Skin of body (tissue), 2 donors: ENCODE data around the gene RNU7-1. TPM values are rescaled to one million over a fixed set of nuclear protein-coding genes. Genes with fewer than 3 reads are reported as not detected.
A peak's percentile ranks its signal among the peaks of the same experiment; 100 is the strongest.

ENCODE experiments used
- DNase-seq: peaks from one replicate; lab custom pipeline; 2025; lab: John Stamatoyannopoulos, UW
- total RNA-seq: library from RNA; depleted of rRNA; stranded (reverse); fragments of >200 nt; gene quantifications from one replicate; pipeline ENCODE4 v1.2.3, GENCODE V29; 2014

The RNU7-1 gene
- total RNA-seq, 1 donor from 2014 or later, result not detected

DNA sequence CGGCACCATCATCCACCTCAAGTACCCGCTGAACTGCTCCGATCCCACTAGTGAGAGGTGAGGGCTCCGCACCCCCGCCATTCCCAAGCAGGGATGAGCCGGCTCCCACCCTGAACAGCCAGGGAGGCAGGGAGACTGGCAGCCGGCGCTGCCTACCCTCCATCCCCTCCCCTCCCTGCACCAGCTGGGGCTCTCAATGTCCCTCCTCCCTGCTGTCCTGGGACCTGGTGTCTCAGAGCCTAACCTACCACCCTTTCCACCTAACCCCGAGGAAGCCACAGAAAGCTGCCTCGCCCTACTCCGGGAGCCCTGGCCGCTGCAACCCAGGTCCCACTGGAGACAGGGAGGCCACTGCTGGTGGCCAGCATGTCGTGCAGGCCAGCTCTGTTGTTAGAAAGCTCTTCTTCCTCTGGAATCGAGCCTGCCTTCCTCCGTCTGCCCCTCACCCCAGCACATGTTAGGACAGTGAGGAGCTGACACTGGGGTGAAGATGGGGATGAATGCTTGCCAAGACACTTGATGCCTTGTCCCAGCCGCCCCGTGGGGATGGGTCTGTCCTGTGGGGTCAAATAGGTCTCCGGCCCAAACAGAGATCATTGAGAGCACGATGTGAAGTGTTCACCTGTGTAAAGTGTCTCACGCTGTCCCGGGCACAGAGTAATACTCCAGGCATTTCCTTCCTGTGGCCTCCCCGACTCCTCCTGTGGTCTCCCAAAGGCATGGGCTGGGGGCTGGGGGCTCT is 8.7 kb downstream of the RNU7-1 start:
- no peak for DNase-seq

DNA sequence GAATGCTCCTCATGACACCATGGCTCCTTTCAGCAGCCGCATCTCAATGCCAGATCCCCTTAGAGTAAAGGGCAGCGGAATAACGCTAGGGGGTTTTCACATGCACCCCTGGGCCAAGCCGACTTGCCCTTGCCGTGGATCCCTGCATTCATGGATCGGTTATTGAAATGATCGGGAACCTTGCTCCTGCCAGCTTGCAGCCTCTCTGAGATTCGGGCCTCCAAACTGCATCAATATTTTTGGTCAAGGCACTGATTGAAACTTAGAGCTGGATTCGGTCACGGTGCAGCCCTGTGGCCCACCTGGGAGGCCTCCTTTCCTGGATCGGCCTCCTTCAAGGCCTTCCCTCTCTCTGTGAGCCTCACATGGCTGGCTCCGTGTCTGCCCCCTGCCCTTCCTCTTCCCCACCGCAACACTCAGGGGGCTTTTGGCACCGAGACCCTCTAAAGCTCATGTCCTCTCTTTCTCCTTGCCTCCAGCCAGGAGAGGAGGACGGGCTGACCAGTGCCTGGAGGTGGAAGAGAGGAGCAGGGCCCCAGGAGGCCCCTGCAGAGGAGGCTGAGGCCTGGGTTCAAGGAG is 9.3 kb downstream of the RNU7-1 start:
- no peak for DNase-seq

DNA sequence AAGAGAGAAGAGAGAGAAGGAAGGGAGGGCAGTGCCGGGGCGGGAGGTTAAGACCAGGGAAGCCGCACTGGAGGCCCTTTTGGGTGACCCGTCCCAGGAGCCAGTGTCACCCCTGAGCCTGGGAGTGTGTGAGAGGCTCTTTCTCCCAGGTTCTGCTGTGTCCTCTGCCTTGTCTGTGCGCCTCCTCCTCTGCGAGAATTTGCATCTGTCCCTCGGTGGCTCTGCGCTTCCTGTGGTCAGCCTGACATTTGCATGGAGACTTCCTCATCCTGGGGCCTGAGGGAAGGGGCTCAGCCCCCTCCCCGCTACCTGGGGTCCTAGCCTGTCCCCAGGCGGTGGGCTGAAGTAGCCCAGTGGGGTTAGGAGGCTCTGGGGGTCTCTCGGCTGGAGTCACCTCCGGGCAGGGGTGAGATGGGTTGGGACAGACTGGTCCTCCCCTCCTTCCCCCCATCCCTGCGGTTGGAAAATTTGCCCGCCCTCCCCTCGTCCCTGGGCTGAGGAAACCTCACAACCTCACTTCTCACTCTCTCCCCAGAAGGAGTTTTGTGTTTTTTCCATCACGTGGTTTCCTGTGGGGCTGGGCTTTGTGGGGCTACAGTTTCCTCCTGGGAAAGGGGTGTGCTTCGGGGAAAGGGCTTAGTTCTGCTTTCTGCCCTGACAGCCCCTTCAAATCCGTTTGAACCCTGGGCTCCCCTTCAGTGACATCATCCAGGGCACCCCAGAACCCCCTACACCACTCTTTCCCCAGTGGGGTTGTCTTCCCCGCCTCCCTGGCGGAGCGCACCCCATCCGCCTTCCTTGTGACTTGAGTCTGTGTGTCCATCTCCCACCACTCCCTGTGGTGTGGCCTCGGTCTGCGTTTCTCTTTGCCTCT is 10.1 kb downstream of the RNU7-1 start:
- DNase-seq, result peak; percentile 69

DNA sequence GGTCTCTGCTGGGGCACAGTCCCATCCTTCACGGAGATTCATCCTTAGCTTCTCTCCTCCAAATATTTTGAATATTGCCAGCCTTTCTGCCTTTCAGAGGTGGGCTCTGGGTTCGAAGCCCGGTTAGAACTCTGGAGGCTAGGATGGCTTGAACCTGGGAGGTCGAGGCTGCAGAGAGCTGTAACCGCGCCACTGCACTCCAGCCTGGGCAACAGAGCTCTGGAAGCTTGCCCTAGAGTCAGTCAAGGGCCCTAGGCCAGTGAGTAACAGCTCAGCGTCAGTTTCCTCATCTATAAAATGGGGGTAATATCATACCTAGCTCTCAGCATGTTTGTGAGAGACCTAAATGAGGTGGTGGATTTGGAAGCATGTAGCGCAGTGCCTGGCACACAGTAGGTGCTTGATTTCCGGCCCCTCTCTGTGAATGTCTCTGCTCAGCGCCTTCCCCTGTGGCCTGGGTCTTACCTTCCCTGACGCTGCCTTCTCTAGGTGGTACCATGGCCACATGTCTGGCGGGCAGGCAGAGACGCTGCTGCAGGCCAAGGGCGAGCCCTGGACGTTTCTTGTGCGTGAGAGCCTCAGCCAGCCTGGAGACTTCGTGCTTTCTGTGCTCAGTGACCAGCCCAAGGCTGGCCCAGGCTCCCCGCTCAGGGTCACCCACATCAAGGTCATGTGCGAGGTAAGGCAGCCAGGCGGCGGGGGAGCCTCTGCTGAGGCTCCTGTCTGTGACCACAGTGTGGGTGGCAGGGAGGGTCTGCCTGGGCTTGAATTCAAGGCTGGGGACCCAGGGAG is 10.9 kb downstream of the RNU7-1 start:
- DNase-seq, result no peak

DNA sequence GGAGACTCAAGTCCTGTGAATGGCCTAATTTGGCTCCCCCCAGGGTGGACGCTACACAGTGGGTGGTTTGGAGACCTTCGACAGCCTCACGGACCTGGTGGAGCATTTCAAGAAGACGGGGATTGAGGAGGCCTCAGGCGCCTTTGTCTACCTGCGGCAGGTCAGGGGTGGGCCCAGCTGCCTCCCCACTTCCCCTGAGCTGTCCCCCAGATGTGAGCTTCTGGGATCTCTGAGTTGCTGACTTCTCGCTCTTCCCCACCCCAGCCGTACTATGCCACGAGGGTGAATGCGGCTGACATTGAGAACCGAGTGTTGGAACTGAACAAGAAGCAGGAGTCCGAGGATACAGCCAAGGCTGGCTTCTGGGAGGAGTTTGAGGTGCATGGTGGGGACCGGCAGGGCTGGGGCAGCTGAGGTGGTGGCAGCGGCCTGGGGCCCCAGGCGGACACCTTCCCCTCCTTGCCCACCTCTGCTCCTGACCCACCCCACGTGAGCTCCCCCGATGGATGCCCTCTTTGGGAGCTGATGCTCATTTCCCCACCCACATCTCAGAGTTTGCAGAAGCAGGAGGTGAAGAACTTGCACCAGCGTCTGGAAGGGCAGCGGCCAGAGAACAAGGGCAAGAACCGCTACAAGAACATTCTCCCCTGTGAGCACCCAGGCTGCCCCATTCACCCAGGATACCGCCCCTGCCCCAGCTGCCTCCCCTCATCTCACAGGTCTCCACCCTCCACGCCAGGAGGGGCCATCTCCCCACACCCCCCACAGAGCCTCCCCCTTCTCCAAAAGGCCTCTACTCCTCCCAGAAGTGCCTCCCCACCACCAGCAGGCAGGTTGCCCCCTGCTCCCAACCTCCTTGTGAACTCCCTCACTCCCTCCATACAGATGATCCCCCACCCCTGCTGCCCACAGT is 11.7 kb downstream of the RNU7-1 start:
- DNase-seq, result no peak

DNA sequence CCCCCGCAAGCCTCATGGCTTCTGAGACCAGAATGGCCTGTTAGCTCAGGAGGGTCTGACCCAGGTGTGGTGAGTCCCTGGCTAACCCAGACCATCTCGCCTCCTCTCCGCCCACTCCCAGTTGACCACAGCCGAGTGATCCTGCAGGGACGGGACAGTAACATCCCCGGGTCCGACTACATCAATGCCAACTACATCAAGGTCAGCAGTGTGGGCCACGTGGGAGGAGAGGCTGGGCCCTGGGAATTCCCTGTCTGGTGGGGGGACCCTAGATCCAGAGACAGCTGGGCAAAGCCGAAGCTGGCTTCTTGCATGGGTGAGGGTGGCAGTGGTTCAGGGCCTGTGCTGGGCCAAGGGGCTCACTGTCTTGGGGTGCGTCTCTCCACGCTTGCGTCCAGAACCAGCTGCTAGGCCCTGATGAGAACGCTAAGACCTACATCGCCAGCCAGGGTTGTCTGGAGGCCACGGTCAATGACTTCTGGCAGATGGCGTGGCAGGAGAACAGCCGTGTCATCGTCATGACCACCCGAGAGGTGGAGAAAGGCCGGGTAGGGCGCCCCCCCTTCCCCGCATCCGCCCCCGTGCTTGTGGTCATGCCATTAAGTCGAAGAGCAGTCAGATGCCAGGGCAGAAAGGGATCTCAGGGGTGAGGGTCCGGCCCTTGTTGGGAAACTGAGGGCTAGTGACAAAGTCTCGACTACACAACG is 12.6 kb downstream of the RNU7-1 start:
- DNase-seq, result no peak

DNA sequence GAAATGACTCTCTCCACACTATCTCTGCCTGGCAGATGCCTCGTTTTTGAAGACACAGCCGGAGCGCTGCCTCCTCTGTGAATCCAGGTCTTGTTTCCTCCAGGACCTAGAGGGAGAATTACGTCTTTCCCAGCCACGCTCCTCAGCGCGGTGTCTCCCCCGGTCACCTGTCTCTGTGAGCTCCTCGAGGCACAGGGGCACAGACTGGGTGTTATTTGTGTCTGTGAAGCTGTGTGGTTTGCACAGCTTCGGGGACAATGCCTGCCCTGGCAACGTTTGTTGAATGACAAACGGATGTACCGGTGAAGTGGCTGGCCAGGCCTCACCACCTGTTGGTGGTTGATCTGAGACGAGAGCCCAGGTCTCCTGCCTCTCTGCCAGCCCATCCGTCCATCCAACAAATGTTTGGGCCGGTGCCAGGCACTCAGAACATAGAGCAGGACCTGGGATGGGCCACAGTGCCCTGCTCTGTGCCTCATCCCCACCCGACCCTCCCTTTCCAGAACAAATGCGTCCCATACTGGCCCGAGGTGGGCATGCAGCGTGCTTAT is 13.6 kb downstream of the RNU7-1 start:
- no peak for DNase-seq

DNA sequence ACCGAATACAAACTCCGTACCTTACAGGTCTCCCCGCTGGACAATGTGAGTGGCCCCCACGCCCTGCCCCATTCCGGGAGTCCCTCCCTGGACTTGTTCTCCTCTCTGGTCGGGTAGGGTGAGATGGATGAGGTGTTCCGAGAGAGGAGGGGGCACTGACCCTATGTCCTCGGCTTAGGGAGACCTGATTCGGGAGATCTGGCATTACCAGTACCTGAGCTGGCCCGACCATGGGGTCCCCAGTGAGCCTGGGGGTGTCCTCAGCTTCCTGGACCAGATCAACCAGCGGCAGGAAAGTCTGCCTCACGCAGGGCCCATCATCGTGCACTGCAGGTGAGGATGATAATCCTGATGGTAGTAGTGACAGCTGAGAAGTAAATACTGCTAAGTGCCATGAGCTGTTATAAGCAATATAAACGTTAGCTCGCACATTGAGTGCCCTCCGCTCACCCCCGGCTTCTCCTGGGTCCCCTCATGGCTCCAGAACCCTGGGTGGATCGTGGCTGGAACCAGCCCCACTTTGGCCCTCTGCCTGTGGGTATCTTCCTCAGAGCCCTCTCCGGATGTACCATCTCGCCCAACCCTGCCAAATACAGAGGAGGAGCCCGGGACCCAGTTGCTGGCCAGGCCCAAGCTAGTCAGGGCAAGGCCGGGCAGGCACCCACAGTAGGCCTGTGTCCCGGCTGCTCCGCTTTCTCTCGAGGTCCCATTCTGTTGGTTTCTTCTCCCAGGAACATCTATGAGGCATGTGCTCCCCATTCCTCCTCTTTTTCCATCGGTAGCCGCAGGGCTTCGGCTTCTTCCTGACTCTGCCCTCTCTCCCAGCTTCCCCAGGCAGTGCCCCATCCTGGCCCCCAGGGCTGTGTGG is 14.4 kb downstream of the RNU7-1 start:
- no peak for DNase-seq

DNA sequence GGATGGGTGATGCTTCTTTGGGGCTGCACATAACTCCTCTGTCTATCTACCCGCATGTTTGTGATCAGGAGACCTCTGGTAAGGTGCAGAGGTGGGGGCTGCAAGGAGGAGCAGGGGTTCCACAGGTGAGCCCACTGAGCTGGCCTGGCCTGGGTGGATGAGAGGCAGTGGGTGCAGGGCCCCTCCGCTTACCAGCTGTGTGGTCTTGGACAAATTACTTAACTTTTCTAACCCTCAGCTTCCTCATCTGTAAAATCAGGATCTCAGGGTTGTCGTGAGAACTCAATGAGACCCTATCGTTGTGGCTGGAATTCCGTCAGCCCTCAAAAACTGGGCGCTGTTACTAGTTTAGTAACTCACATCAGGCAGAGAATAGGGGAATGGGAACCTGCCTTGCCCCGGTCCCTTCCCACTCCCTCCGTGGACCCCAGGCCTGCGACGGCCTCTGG is 15.0 kb downstream of the RNU7-1 start:
- no peak for DNase-seq

DNA sequence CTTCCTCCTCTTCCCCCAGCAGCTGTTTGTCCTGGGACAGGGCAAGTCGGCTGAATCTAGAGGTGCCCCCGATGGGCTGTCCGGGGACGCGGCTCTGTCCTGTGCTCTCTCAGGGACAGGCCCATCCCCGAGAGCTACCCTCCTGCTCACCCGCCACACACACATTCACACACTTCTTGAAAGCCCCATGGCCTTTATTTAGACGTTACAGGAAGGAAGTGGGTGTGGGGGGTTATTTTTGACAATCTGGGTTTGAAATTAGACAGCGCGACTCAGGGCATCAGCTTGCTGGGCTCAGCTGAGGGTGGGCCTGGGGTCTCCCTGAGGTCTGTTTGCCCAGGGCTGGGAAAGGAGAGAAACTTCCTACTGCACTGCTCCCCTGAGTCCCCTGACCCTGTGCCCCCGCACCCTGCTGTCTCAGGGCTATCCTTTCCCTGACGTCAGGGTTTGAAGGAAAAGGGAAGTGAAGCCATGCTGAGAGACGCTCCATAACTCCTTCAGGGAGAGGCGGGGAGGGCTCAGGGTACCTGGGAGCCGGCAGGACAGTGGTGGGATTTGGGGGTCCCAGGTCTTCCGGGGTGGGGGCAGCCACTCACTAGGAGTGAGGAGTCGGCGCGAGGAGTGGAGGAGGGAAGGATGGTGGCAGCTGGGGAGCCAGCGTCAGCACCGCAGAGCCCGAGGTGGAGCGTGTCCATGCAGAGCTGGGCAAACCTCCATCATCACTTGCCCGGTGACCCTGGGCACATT is 15.6 kb downstream of the RNU7-1 start:
- no peak for DNase-seq

DNA sequence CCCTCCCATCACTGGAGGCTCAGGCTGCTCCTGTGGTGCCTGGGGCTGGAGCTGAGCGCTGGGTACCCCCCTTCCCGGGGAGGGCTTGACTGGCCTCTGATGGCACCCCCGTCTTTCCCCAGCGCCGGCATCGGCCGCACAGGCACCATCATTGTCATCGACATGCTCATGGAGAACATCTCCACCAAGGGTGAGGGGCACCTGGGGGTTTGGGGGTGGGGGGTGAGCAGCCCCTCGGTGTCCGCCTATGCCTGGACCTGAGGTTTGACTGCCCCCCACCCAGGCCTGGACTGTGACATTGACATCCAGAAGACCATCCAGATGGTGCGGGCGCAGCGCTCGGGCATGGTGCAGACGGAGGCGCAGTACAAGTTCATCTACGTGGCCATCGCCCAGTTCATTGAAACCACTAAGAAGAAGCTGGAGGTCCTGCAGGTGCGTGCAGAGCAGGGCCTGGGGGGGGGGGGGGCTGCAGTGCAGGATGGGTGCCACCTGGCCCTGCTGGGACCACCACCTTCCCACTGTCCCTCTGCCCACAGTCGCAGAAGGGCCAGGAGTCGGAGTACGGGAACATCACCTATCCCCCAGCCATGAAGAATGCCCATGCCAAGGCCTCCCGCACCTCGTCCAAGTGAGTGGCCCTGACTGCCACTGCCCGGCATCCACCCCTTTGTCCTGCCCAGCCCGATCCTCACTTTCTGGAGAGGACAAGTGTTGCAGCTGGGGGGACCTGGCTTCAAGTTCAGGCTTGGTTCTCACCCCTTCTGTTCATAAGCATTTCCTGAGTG is 16.4 kb downstream of the RNU7-1 start:
- DNase-seq, result no peak

DNA sequence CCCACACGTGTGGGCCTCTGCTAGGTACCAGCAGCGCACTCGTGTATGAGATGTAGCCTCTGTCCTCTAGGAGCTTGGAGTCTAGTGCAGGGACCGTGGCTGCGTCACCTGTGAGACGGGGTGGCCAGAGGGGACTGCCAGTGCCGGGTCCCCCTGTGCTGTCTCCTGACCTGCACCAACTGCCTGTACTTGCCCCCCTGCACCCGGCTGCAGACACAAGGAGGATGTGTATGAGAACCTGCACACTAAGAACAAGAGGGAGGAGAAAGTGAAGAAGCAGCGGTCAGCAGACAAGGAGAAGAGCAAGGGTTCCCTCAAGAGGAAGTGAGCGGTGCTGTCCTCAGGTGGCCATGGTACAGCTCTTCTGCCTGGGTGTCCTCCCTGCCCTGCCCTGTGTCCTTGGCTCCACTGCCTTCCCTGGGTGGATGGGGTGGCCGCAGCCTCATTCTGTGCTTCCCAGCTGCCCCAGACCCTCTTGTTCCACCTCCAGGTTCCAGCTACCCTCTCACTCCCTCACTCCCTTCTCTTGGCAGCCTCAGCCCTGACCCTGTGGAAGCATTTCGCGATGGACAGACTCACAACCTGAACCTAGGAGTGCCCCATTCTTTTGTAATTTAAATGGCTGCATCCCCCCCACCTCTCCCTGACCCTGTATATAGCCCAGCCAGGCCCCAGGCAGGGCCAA is 17.1 kb downstream of the RNU7-1 start:
- DNase-seq, result no peak

DNA sequence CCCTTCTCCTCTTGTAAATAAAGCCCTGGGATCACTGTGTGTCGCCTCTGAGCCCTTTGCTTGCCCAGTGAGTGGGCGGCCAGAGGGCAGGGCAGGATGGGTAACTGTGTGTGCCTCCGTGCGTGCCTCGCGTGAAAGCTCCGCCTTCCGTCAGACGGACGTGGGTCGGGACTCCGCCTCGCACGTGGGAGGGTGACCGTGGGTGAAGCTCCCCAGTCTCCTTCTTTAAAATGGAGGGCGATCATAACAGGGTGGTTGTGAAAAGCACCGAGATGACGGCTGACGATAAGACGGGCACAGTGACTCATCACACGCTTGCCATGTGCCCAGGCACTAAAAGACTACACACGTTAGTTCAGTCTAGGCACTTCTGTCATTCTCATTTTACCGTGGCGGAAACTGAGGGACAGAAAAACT is 17.7 kb downstream of the RNU7-1 start:
- DNase-seq, result no peak

DNA sequence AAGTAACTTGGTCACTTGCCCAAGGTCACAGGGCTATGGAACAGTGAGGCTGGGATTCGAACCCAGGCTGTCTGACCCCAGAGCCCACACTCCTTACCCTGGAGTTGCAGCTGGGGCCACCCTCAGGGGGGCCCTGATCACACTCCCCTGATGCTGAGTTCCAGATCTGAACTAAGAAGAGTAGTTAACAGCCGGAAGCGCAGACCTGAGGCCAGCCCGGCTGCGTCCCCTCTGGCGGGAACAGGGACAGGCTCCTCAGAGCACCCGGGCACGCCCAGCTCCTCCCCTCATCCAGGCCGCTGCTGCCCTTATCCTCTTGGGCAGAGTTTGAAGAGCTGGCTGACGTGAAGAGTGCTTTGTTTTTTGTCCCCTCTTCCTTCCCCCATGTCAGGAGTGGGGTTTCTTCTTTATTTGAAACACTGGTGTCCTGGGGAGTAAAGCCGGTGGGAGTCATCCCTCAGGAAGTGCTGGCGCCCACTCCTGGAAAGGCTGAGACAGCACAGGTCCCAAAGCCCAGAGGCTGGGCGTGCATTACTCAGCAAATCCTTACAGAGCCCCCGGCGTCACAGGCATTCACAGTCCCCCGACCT is 18.2 kb downstream of the RNU7-1 start:
- peak; percentile 37 for DNase-seq

DNA sequence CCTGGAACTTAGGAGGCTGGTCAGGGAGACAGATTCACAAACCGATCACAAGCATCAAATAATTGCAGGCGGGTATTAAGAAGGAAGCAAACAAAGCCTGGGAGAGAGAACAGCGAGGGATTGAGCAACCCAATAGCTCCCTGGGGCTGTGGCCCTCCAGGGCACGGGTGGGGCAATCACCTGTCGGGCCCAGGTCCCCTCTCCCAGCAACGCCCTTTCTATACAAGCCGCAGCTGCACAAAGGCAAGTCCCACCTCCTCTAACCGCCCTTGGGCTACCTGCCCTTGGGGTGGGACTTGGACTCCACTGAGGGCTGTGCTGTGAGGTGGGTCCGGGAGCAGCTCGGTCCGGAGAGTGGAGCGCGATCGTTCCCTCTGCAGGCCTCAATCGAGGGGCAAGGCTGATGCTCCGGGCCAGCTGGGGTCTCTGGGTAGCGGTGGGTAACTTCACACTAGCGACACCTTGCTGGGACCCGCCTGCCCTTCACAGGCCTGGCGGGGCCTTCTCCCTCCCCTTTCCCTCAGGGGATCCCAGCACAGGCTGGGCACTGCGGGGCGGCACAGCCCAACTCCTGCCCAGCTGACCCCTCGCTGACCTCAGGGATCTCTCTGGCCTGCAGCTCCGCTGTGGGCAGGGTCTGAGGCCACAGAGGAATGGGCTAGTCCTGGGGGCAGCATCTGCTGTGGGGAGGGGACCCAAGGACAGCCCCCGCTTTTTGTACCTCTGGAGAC is 18.8 kb downstream of the RNU7-1 start:
- DNase-seq, result no peak
